ENCODE results near the gene TFIP11.
"Not testable (repeated sequence)": the region's sequence is repeated elsewhere in the genome, so short reads cannot be mapped to it uniquely, and the experiment has no call there.

Gene TFIP11

GRCh38 chr22:26540119-26540518 lies 27.8 kb upstream of the TFIP11 start:
- no peak for DNase-seq

DNA sequence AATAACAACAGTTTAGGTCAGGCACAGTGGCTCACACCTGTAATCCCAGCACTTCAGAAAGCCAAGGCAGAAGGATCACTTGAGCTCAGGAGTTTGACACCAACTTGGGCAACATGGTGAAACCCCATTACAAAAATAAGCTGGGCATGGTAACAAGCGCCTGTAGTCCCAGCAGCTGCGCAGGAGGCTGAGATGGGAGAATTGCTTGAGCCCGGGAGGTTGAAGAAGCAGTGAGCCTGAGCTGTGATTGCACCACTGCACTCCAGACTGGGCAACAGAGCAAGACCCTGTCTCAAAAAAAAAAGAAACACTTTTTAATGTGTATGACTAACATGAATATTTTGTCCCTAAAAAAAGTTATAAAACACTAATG lies 24.5 kb upstream of the TFIP11 start:
- no peak for DNase-seq

DNA sequence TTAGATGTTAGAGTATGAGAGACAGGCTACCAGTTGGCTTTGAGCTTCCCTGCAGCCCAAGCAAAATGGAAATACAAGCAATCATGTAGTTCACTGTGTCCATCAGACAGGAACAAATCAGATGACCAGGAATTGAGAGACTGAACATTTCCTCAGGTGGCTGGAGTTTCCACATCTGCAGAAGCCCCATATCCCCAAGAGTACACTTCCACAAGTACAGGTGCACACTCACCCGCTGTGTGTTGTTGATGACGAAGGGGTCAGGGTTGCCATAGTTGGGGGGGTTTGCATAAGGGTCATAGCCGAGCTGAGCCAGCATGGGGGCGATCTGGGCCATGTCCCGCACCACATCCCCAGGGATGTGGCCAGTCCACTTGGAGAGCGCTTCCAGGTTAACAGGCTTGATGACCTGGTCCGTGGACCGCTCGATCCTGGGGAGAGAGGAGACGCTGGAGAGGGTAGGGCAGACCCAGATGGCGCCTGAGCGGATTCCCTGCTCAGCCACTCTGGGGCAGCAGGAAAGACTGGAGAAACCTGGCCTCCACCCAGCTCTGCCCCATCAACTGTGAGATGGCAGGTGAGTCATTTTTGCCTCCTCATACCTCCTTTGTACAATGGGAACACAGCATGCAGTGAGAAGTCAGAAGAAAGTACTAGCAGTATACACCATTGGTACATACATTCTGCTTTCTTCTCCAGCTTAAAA lies 23.9 kb upstream of the TFIP11 start:
- DNase-seq = no peak

- DNase-seq = no peak
Observed at GRCh38 chr22:26535603-26535908, 23.3 kb upstream of the TFIP11 start.

- DNase-seq = no peak
Observed at GRCh38 chr22:26534874-26535602, 22.8 kb upstream of the TFIP11 start.

DNA sequence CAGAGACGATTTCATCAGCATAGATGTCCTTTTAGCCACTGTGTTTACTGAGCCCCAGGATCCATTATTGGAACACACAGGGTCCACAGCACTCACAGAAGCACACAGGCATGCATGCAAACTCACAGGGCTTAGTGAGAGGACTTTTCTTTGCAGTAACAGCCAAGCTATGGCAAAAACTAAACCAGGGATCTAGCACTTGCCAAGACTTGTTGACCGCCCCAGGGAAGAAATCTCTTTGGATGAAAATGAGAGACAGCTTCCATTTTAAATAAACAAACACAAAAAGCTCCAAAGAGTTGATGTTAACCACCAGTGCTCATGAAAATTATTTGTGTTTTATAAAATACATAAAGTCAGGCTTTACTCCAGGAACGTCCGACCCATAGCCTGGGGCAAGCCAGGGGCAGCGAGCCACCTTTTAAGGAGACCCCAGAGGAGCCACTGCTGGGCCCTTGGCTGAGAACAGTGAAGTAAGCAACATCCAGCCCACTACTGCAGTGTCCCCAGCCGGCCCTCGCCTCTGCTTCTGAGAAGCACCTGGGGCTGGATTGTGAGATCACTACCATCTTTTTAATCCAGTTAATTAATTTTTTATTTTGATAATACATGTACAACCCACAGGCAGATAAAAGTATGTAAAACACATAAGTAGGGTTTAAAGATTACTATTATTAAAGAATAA lies 22.0 kb upstream of the TFIP11 start:
- no peak for DNase-seq

GRCh38 chr22:26529345-26529744 lies 17.1 kb upstream of the TFIP11 start:
- DNase-seq = no peak

GRCh38 chr22:26528518-26528917 lies 16.2 kb upstream of the TFIP11 start:
- not testable (repeated sequence) for DNase-seq

GRCh38 chr22:26527574-26528465 lies 15.5 kb upstream of the TFIP11 start:
- no peak for DNase-seq

DNA sequence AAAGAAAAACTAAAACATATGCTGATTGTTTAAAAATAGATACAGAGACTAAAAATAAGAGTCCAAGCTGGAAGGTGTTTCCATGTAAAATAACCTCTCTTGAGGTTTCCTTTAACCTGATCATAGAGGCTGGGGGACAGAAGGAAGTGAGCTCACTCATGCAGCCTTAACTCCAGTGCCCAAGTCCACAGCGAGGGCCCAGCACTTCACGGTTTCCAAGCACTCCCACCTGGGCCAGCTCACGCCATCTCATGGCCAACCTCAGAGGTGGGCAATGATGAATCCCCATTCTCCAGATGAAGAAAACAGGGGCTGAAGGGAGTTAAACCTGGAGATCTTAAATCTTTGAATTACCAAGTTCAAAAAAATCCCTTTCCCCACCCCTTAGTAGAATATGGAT lies 14.9 kb upstream of the TFIP11 start:
- DNase-seq = no peak

GRCh38 chr22:26525946-26526564 lies 13.8 kb upstream of the TFIP11 start:
- no peak for DNase-seq

GRCh38 chr22:26524870-26525269 lies 12.6 kb upstream of the TFIP11 start:
- DNase-seq = no peak

GRCh38 chr22:26522592-26522991 lies 10.3 kb upstream of the TFIP11 start:
- DNase-seq = no peak

DNA sequence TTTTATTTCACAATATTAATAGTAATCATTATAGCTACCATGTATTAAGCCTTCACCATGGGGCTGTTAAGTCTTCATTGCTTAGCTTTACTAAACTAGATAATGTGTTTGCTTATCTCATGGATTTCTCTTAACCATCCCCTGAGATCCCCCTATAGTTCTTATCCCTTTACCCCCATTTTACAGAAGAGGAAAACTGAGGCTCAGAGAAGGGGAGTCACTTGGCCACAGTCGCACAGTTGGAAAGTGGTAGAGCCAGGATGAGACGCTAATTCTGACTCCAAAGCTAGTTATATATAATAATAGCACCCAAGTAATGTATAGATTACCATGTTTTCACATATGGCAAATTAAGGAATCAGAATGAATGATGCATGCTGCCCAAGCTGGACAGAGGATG lies 9.7 kb upstream of the TFIP11 start:
- no peak for DNase-seq

- no peak for DNase-seq
Observed at GRCh38 chr22:26517429-26517828, 5.2 kb upstream of the TFIP11 start.

DNA sequence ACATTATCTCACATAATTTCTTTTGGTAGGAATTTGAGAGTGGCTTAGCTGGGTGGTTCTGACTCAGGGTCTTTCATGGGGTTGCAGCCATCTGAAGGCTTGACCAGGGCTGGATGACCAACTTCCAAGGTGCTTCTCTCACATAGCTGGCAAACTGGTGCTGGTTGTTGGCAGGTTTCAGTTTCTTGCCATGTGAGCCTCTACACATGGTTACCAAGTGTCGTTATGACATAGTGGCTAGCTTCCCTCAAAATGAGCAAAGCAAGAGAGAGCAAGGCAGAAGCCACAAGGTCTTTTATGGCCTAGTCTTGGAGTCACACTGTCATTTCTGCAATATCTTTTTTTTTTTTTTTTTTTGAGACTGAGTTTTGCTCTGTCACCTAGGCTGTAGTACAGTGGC lies 4.2 kb upstream of the TFIP11 start:
- DNase-seq = no peak

DNA sequence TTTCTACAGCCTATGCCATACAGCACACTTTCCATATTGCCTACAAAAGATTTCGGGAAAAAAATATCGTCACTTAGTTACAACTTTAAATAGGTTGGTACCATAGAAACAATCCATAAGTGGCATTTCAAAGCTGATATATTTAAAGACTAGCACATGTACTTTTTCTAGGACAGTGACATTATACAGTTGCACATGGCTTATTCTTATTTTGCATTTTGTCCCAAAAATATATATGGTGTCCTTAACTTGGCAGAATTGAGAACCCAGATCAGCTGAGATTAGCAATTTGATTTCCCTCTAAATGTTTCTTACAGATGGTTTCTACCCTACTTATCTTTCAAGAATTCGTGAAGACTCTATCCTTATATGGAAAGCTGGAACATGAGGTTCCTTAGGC lies 3.7 kb upstream of the TFIP11 start:
- no peak for DNase-seq

GRCh38 chr22:26514419-26515161 lies 2.3 kb upstream of the TFIP11 start:
- DNase-seq = no peak

GRCh38 chr22:26513838-26514237 lies 1.6 kb upstream of the TFIP11 start:
- DNase-seq = no peak

GRCh38 chr22:26508148-26508547 lies 4.1 kb downstream of the TFIP11 start:
- no peak for DNase-seq

- no peak for DNase-seq
Observed at GRCh38 chr22:26503758-26504157, 8.5 kb downstream of the TFIP11 start.
